Activated T-cell treated with anti-CD3 and anti-CD28 coated beads, Interleukin-2, amount 50 U/mL, for 48 hours (primary cell): ENCODE measurements around the gene TRAPPC8.

Experiments used
- DNase-seq, 2 experiments: peaks; one replicate each; pipeline ENCODE4 v3.0.0-alpha.2; 2020

Gene TRAPPC8

DNA sequence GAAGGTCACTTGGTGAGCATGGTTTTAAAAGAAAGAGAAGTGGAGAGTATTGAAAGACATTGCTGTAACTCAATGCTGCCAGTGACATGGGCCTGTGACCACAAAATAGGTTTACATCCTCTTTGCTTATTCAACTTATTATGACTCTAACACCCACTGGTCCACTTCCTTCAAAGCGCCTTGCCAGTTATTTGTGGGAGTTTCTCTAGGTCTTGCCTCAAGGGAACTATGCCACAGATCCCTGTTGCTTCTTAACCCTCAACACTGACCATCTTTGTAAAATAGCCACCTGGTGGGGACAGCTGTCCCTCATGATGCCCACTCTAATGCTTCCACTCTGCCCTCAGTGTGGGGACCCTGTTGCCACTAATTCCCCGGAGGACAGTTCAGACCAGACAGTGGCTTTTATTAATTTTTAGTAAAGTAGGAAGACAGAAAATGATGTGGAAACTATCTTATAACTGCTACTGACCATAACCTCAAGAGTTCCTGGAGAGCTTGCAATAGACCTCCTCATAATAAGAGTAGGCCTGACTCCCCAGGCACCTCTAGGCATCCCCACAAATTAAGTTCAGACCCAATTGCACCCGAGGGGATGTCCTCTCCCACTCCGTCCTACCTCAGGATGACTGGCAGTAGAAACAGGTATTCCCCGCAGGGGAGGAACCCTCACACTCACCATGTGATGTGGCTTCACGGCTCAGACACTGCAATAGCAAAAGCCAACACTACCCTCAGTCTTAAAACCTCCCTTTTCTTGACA is 150.9 kb downstream of the TRAPPC8 start:
- DNase-seq, result no peak

GRCh38 chr18:31789409-31789808 is 153.5 kb downstream of the TRAPPC8 start:
- DNase-seq, result no peak

DNA sequence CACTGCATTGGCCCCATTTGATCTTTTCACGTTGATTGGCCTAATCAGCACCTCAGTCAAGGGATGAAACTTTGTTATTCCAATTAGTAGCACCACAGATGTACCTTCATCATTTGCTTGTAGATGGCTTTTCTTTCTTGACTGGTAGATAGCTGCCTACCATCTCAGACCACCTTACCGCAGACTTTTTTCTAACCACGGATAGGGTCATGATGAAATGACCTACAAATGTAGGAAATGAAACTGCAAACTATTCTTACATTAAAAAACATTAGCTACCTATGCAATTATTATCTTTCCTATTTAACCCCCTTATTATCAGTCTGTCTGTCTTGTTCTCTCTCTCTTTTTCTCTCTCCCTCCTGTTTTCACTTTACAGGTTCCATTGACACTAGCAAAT is 159.9 kb downstream of the TRAPPC8 start:
- DNase-seq, result no peak
